Measurements from ENCODE around the gene CLASP1. TPM values are rescaled to one million over a fixed set of nuclear protein-coding genes. Genes with fewer than 3 reads are reported as not detected.
"Not testable (repeated sequence)": the region's sequence is repeated elsewhere in the genome, so short reads cannot be mapped to it uniquely, and the experiment has no call there.

The CLASP1 gene
- total RNA-seq, 1 donor from 2014 or later, result 31.0 TPM

- ATAC-seq, result no peak
Measured at GRCh38 chr2:121576263-121576662, 73.0 kb downstream of the CLASP1 start.

DNA sequence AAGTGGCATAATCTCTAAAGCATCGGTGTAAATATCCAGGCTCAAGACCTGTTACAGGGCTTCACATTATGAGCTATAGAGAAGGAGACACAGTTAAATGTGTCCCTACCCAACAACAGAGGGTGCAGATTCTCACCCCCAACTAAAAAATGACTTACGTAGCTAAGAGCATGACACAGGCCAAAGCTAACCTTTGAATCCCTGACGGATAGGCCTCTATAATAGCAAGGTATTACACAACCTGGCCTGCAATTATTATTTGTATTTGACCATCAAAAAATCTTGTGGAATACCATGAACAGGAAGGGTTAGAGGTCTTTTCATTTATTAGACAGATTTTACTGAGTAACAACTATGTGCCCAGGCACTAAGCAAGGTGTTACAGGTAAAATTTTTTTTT, 73.5 kb downstream of the CLASP1 start:
- ATAC-seq, result no peak

DNA sequence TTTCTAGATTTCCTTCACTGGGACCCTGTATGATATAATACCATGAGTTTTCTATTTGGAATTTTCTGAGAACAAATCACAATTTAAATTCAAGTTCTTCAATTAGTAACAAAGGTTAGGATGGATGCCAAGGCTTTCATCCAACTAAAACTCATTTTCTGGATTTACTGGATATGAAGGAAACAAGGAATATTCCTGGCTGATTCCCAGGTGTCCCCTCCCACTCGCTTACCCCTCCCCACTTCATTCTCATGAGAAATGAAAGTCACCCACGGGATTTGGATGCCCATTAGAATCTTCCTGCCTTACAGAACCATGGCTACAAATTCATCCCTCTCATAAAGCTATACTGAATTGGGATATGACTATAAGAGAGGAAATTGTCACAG, 78.6 kb downstream of the CLASP1 start:
- no peak for ATAC-seq

GRCh38 chr2:121570036-121570666, 79.1 kb downstream of the CLASP1 start:
- no peak for ATAC-seq

DNA sequence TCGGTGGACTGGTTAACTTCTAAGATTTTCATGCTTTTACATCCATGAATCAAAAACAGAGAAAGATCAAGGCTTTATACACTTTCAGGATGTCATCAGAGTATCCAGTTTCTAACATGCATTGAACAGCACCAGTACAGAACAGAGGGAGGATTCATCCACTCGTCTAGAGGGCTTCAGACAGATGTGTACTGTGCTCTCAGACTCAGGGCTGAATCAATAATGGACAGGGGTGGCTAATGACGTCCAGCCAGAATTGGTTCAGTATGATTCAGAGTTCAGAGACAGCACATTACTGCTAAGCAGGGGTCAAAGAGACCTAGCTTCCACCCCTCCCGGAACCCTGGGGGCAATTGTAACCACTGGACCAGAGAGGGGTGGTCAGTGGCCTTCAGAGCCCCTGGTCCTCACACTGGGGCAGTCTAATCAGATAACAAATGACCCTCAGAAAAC, 81.3 kb downstream of the CLASP1 start:
- no peak for ATAC-seq

GRCh38 chr2:121567452-121567851, 81.8 kb downstream of the CLASP1 start:
- ATAC-seq, result no peak

DNA sequence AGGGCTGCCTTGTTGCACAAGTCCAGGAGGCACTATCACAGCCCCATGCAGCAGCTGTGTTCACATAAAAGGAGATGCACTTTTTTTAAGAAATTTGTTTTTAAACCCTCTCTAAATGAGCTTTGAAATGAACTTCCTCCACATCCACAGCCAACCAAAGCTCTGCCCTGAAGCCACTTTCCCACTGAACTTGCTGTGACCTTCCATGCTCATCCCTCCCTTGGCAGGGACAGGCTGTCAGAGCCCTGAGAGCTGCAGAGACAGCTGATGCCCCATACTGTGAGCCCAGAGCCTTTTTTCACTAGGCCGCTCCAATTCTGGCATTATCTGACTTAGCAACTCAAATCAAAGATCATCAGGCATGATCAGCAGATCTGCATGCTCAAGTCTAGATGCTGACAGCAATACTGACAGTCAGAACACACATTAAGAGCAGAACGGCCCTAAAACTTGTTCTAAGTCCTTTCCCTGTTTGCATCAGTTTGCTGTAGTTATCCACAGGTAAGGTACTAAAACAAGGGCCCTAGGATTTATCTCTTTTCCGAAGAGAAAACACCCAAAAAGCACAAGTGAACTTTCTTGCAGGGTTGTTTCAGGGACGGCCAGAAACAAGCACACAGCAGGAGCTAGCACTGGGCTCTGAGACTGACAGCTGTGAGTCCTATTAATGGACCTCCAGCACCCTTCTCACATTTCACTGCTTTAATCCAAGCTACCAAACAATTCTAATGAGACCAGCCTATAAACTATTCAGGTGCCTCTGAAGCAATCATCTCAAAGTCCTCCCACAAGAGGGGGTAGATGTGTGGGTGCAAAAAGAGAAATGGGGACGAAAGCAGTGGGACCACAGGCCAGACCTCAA, 83.6 kb downstream of the CLASP1 start:
- no peak for ATAC-seq

DNA sequence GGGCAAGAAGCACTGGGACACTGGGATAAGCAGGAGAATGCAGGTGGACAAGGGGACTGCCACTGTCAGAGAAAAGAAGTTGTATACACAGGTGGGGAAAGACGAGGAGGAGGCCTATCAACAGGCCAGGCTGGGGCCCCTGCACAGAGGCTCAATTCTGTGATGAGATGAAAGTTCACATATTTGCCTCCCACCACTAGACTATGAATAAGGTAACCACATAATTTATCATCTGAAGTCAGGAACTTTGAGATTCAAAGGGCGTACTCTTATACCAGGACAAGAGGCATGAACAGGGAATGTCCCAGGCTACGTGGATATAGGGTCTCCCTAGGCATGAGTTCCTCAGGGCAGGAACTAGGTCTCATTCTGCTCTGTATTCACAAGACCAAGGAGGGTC, 84.4 kb downstream of the CLASP1 start:
- no peak for ATAC-seq

DNA sequence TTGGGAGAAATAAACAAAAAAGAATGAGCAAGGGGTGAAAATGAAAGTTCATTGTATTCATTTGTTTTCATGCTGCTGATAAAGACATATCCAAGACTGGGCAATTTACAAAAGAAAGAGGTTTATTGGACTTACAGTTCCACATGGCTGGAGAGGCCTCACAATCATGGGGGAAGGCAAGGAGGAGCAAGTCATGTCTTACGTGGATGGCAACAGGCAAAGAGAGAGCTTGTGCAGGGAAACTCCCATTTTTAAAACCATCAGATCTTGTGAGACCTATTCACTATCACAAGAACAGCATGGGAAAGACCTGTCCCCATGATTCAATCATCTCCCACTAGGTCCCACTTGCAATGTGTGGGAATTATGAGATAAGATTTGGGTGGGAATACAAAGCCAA, 85.5 kb downstream of the CLASP1 start:
- ATAC-seq, result not testable (repeated sequence)

- no peak for ATAC-seq
Measured at GRCh38 chr2:121562269-121563176, 86.7 kb downstream of the CLASP1 start.

GRCh38 chr2:121561617-121562268, 87.5 kb downstream of the CLASP1 start:
- ATAC-seq, result no peak

DNA sequence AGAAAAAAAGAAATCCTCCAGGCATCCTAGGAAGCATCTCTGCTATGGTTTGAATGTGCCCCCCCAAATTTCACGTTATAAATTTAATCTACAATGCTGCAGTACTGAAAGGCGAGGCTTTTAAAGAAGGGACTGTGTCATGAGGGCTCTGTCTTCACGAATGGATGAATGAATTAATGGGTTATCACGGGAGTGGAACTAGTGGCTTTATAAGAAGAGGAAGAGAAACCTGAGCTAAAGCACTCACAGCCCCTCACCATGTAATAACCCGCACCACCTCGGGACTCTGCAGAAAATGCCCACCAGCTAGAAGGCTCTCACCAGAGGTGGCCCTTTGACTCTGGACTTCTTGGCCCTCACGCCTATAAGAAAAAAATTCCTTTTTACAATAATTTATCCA, 90.9 kb downstream of the CLASP1 start:
- no peak for ATAC-seq

- ATAC-seq, result no peak
Measured at GRCh38 chr2:121555008-121555407, 94.3 kb downstream of the CLASP1 start.

DNA sequence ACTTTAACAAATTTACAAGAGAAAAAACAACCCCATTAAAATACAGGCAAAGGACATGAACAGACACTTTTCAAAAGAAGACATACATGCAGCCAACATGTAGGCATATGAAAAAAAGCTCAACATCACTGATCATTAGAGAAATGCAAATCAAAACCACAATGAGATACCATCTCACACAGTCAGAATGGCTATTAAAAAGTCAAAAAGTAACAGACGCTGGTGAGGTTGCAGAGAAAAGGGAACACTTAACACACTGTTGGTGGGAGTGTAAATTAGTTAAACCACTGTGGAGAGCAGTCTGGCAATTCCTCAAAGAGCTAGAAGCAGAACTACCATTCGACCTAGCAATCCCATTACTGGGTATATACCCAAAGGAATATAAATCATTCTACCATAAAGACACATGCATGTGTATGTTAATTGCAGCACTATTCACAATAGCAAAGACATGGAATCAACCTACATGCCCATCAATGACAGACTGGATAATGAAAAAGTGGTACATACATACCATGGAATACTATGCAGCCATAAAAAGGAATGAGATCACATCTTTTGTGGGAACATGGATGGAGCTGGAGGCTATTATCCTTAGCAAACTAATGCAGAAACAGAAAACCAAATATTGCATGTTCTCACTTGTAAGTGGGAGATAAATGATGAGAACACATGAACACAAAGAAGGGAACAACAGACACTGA, 96.6 kb downstream of the CLASP1 start:
- ATAC-seq, result not testable (repeated sequence)

- ATAC-seq, result no peak
Measured at GRCh38 chr2:121550669-121551068, 98.6 kb downstream of the CLASP1 start.

DNA sequence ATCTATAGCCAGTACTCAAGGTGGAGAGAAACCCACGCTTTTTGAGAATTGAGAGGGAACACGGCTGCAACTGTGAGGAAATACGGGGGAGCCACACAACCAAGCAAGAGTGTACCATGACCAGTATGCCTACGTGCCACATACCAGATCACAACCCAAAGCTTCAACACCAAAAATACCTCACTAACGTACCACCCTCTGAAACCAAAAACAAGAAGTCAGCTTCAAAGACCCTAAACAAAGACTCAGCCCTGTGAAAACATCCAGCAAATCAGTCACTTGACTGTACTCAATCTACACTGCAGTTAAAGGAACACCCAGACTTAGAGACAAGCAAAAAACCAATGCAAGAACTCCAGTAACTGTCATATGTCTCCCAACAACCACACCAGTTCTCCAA, 101.6 kb downstream of the CLASP1 start:
- ATAC-seq, result no peak

GRCh38 chr2:121545913-121546312, 103.3 kb downstream of the CLASP1 start:
- no peak for ATAC-seq

DNA sequence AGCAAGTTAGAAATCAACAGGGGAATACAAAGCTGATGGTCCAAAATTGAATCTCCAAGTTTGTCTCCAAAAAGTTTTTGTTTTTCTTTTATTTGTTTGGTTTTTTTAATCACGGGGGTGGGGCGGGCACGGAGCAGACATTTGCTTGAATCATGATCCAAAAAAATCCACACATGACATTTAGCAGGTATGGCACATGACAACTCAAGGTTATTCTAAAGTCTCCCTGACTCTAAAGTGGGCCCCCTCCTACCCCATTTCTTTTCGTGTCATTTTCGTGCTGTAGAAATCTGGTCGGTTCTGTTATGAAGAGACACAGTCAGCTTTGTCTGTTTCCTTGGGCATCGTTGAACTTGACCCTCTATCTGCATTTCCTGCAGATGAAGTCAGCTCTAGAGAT, 104.0 kb downstream of the CLASP1 start:
- no peak for ATAC-seq

GRCh38 chr2:121541495-121541894, 107.8 kb downstream of the CLASP1 start:
- ATAC-seq, result no peak

DNA sequence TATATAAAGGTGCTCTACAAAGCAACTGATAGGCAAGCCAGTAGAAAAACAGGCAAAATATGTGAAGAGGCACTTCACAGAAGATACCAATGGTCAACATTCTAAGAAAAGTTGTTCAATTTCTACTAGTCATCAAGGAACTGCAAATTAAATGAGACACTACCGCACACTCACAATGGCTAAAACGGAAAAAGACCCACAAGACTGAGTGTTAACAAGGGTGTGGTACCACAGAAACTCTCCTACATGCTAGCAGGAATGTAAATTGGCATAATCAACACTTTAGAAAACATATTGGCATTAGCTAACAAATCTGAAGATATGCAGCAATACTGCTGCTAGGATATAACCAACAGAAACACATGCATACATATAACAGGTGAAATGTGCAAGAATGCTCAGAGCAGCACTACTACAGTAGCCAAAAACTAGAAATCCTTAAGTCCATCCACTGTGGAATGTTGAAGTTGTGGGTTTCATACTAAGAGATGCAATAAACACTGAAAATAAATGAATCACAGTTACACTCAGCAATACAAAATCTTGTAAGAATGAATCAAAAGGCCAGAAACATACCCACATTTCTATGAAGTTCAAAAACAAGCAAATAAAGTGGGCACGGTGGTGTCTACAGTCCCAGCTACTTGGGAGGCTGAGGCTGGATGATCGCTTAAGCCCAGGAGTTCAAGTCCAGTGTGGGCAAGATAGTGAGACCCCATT, 109.4 kb downstream of the CLASP1 start:
- no peak for ATAC-seq

Measured in esophagus mucosa (tissue), 1 donor.